ENCODE results near the gene SULT2B1.

GRCh38 chr19:48635263-48635965 is 83.4 kb downstream of the SULT2B1 start:
- TF ChIP-seq EP300 (IDR thresholded peaks at IDR 0.05) = peak in 1 of 2 donors; percentile 68
- TF ChIP-seq CTCF (IDR thresholded peaks at IDR 0.05) = no peak
- peak in 1 of 2 donors; percentile 85 for TF ChIP-seq POLR2A (IDR thresholded peaks at IDR 0.05)
